HG02798 (cell line): ENCODE data around the gene OMA1.
"Not testable (repeated sequence)": the region's sequence is repeated elsewhere in the genome, so short reads cannot be mapped to it uniquely, and the experiment has no call there.

Experiments used
- ATAC-seq: cut with Tn5 transposase; IDR thresholded peaks from one replicate; pipeline ENCODE4 v1.9.1; 2021; ENCODE audit warnings: mild to moderate bottlenecking; ENCODE audit not compliant: unreplicated experiment, poor library complexity

Gene OMA1

GRCh38 chr1:58574816-58575215, 28.3 kb upstream of the OMA1 start:
- ATAC-seq: no peak

GRCh38 chr1:58573705-58574591, 27.4 kb upstream of the OMA1 start:
- peak; percentile 98 for ATAC-seq

- no peak for ATAC-seq
These were observed 26.6 kb upstream of the OMA1 start for GRCh38 chr1:58573138-58573537.

- ATAC-seq: no peak
These were observed 26.2 kb upstream of the OMA1 start for GRCh38 chr1:58572690-58573089.

- no peak for ATAC-seq
These were observed 25.1 kb upstream of the OMA1 start for GRCh38 chr1:58571616-58572015.

- no peak for ATAC-seq
These were observed 24.3 kb upstream of the OMA1 start for GRCh38 chr1:58570817-58571216.

GRCh38 chr1:58570094-58570493, 23.6 kb upstream of the OMA1 start:
- no peak for ATAC-seq

- ATAC-seq: no peak
These were observed 22.4 kb upstream of the OMA1 start for GRCh38 chr1:58568911-58569310.

GRCh38 chr1:58568271-58568860, 21.8 kb upstream of the OMA1 start:
- no peak for ATAC-seq

- ATAC-seq: no peak
These were observed 19.8 kb upstream of the OMA1 start for GRCh38 chr1:58566339-58566738.

- not testable (repeated sequence) for ATAC-seq
These were observed 17.2 kb upstream of the OMA1 start for GRCh38 chr1:58563715-58564114.

- ATAC-seq: no peak
These were observed 15.1 kb upstream of the OMA1 start for GRCh38 chr1:58561633-58562032.

GRCh38 chr1:58555393-58555792, 8.9 kb upstream of the OMA1 start:
- no peak for ATAC-seq

GRCh38 chr1:58551186-58552140, 4.9 kb upstream of the OMA1 start:
- ATAC-seq: no peak

- not testable (repeated sequence) for ATAC-seq
These were observed 2.8 kb upstream of the OMA1 start for GRCh38 chr1:58549291-58549690.

- ATAC-seq: no peak
These were observed 1.8 kb upstream of the OMA1 start for GRCh38 chr1:58548371-58548770.

GRCh38 chr1:58545591-58546519, 671 bp downstream of the OMA1 start:
- ATAC-seq: peak; percentile 63

GRCh38 chr1:58543260-58543659, 3.3 kb downstream of the OMA1 start:
- no peak for ATAC-seq

GRCh38 chr1:58539553-58539952, 7.0 kb downstream of the OMA1 start:
- no peak for ATAC-seq

- no peak for ATAC-seq
These were observed 7.7 kb downstream of the OMA1 start for GRCh38 chr1:58538821-58539220.
